ENCODE measurements around the gene MEF2D. TPM values are rescaled to one million over a fixed set of nuclear protein-coding genes. Genes with fewer than 3 reads are reported as not detected.
A peak's percentile ranks its signal among the peaks of the same experiment; 100 is the strongest.

MEF2D gene
- total and polyA plus RNA-seq, 2 donors (not counting 1 experiment from before 2014, with no cell fraction given) = 65.6 to 128 TPM

DNA sequence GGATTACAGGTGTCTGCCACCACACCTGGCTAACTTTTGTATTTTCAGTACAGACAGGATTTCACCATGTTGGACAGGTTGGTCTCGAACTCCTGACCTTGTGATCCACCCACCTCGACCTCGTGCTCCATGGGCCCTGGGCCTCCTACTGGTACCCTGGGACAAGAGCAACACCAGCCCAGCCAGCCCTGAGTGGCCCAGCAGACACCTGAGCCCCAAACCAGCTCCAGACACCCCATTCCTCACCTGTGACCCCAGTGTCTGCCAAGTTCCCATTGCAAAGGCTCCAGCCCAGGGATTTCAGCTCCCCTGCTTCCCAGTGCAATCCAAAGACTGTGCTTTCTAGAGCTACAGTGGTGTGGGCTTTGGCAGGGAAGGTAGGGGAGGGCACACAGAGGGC, 14.6 kb downstream of the MEF2D start:
- H3K4me3 Mint-ChIP-seq = no peak overlapping the region
- no peaks in the 10 kb centered on the region for H3K9me3 Mint-ChIP-seq (ENCODE audit: insufficient read depth)
- Histone ChIP-seq H4K20me1 (ENCODE audit: control insufficient read depth, insufficient read depth, low read length, poor library complexity, severe bottlenecking) (peaks cover 94% of the 10 kb centered on the region), H3K79me2 (ENCODE audit: control insufficient read depth, insufficient read depth, low read length) (peaks cover 91% of the 10 kb centered on the region), H3K9ac (ENCODE audit: low read length) (no peak overlapping the region), H3K27ac (ENCODE audit: low read length in 2 of 2) (peak overlapping the region in 1 of 2 donors; percentile 94), H3K9me3 (ENCODE audit: control extremely low read depth in 1 of 3, control insufficient read depth in 2 of 3, insufficient read depth in 1 of 3, low read length in 2 of 3) (no peaks in the 10 kb centered on the region), H3K36me3 (replicated peaks in 1 of 2; ENCODE audit: control extremely low read depth in 1 of 2, control insufficient read depth in 1 of 2, extremely low read depth in 1 of 2, insufficient read depth in 2 of 2, low read length in 1 of 2) (peaks cover 0 to 38% of the 10 kb centered on the region in 2 experiments), H3K4me1 (ENCODE audit: control insufficient read depth in 2 of 2, insufficient read depth in 2 of 2, low read length in 2 of 2) (peaks cover 63 to 78% of the 10 kb centered on the region in 2 donors), H2AFZ (ENCODE audit: insufficient read depth, low read depth, low read length, poor library complexity, severe bottlenecking) (no peak overlapping the region), H3K4me3 (ENCODE audit: control extremely low read depth in 1 of 5, extremely low read depth in 1 of 5, insufficient read depth in 1 of 5, low read depth in 2 of 5, low read length in 4 of 5) (no peak overlapping the region), H3K27me3 (replicated peaks in 1 of 4; ENCODE audit: control extremely low read depth in 1 of 4, control insufficient read depth in 3 of 4, insufficient read depth in 4 of 4, low read length in 3 of 4) (no peaks in the 10 kb centered on the region), H3K4me2 (replicated peaks; ENCODE audit: low read depth, low read length, poor library complexity, severe bottlenecking) (no peak overlapping the region)
- WGBS (ENCODE audit: insufficient coverage) = 90% methylated on average over 3 of the region's 3 CpGs
- no peaks in the 10 kb centered on the region for H3K27me3 Mint-ChIP-seq
- TF ChIP-seq, protein P1, sequence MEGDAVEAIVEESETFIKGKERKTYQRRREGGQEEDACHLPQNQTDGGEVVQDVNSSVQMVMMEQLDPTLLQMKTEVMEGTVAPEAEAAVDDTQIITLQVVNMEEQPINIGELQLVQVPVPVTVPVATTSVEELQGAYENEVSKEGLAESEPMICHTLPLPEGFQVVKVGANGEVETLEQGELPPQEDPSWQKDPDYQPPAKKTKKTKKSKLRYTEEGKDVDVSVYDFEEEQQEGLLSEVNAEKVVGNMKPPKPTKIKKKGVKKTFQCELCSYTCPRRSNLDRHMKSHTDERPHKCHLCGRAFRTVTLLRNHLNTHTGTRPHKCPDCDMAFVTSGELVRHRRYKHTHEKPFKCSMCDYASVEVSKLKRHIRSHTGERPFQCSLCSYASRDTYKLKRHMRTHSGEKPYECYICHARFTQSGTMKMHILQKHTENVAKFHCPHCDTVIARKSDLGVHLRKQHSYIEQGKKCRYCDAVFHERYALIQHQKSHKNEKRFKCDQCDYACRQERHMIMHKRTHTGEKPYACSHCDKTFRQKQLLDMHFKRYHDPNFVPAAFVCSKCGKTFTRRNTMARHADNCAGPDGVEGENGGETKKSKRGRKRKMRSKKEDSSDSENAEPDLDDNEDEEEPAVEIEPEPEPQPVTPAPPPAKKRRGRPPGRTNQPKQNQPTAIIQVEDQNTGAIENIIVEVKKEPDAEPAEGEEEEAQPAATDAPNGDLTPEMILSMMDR (IDR thresholded peaks at IDR 0.05) = no peak
- no peak for TF ChIP-seq EZH2 (IDR thresholded peaks at IDR 0.05; ENCODE audit: borderline replicate concordance, insufficient read depth, low read depth, low read length, poor library complexity, severe bottlenecking)
- H3K27ac Mint-ChIP-seq = peak overlapping the region; percentile 96
- no peak for DNase-seq
- ChIA-PET POLR2A (interaction anchor here (0.6 to 11.9 kb wide), 3 partner anchors 16 to 138 kb away, joined by 3 to 193 read pairs (median 10); partner anchors contain the start of genes MEF2D and NAXE), CTCF (interaction anchor here (0.7 to 15.5 kb wide), 7 partner anchors 14 to 149 kb away, joined by 3 to 383 read pairs (median 5); partner anchors contain the start of genes MEF2D and NAXE)
- H3K4me1 Mint-ChIP-seq = peaks cover 91% of the 10 kb centered on the region
- no peak for ATAC-seq (ENCODE audit: low read depth)
- intact Hi-C loops (cut with micrococcal nuclease) = loop anchor here (5.0 kb wide), 1 partner anchor 36 kb away; no protein-coding TSS in a partner anchor

DNA sequence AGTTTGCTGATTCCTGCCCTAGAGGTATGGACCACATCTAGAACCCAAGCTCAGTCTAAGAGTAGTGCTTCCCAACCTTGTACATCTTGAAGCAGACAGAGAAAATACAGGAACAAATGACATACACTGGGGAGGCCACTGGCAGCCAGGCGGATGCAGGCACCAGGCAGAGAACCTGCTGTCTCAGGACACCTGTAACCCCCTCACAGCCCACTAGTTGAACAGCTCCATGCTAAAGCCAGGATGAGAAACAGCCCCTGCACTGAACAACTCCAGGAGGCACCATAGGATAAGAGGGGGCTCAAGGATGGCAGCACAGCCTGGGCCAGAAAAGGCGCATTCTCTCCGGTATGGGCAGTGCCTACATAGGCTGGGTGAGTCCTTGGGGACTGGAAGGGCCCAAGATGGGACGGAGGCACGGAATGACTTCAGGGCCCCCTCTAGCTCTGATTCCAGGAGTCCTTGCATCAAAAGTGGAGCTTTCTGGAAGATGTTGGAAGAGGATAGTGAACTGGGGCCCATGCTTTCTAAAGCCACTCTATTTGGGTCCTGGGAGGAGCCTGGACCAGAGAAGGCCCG, 16.0 kb downstream of the MEF2D start:
- H3K4me3 Mint-ChIP-seq = no peak overlapping the region
- TF ChIP-seq, protein P1 (IDR thresholded peaks at IDR 0.05) = no peak
- no peak for TF ChIP-seq EZH2 (IDR thresholded peaks at IDR 0.05; ENCODE audit: borderline replicate concordance, insufficient read depth, low read depth, low read length, poor library complexity, severe bottlenecking)
- peaks cover 52 to 77% of the 10 kb centered on the region in 2 donors for H3K4me1 ChIP-seq (ENCODE audit: control insufficient read depth in 2 of 2, insufficient read depth in 2 of 2, low read length in 2 of 2)
- no peaks in the 10 kb centered on the region for H3K9me3 ChIP-seq (ENCODE audit: control extremely low read depth in 1 of 3, control insufficient read depth in 2 of 3, insufficient read depth in 1 of 3, low read length in 2 of 3)
- ATAC-seq (ENCODE audit: low read depth) = no peak
- H3K36me3 ChIP-seq (replicated peaks in 1 of 2; ENCODE audit: control extremely low read depth in 1 of 2, control insufficient read depth in 1 of 2, extremely low read depth in 1 of 2, insufficient read depth in 2 of 2, low read length in 1 of 2) = peaks cover 0 to 52% of the 10 kb centered on the region in 2 experiments
- WGBS (ENCODE audit: insufficient coverage) = 94% methylated on average over 5 of the region's 6 CpGs
- intact Hi-C loops (cut with micrococcal nuclease) = loop anchor here (5.0 kb wide), 1 partner anchor 38 kb away; no protein-coding TSS in a partner anchor
- H3K4me3 ChIP-seq (ENCODE audit: control extremely low read depth in 1 of 5, extremely low read depth in 1 of 5, insufficient read depth in 1 of 5, low read depth in 2 of 5, low read length in 4 of 5) = no peak overlapping the region
- H3K27me3 ChIP-seq (replicated peaks in 1 of 4; ENCODE audit: control extremely low read depth in 1 of 4, control insufficient read depth in 3 of 4, insufficient read depth in 4 of 4, low read length in 3 of 4) = no peaks in the 10 kb centered on the region
- ChIA-PET CTCF (interaction anchor here (0.6 to 15.5 kb wide), 13 partner anchors 8 to 124 kb away, joined by 3 to 383 read pairs (median 3); partner anchors contain the start of gene MEF2D), POLR2A (interaction anchor here (0.5 to 11.9 kb wide), 4 partner anchors 16 to 94 kb away, joined by 3 to 193 read pairs (median 10); partner anchors contain the start of gene MEF2D)
- H3K9ac ChIP-seq (ENCODE audit: low read length) = no peak overlapping the region
- peak overlapping the region in 1 of 2 donors; percentile 51 for H3K27ac ChIP-seq (ENCODE audit: low read length in 2 of 2)
- H3K79me2 ChIP-seq (ENCODE audit: control insufficient read depth, insufficient read depth, low read length) = peaks cover 91% of the 10 kb centered on the region
- peaks cover 94% of the 10 kb centered on the region for H4K20me1 ChIP-seq (ENCODE audit: control insufficient read depth, insufficient read depth, low read length, poor library complexity, severe bottlenecking)
- DNase-seq = no peak
- H3K27ac Mint-ChIP-seq = peak overlapping the region; percentile 8
- H2AFZ ChIP-seq (ENCODE audit: insufficient read depth, low read depth, low read length, poor library complexity, severe bottlenecking) = no peak overlapping the region
- no peak overlapping the region for H3K4me2 ChIP-seq (replicated peaks; ENCODE audit: low read depth, low read length, poor library complexity, severe bottlenecking)
- H3K27me3 Mint-ChIP-seq = no peaks in the 10 kb centered on the region
- peaks cover 89% of the 10 kb centered on the region for H3K4me1 Mint-ChIP-seq
- H3K9me3 Mint-ChIP-seq (ENCODE audit: insufficient read depth) = no peaks in the 10 kb centered on the region
